PC-9 (cell line): ENCODE measurements around the gene CD99L2.

Source experiments
- EZH2 ChIP-seq: fragments of 200-600 bp; sonication (generic); IDR thresholded peaks from 2 replicates; pipeline ENCODE4 v1.8.0; 2017; ENCODE audit warnings: antibody characterized with exemption, low read depth
- TF ChIP-seq, protein P1 (sequence below): fragments of 200-600 bp; sonication (generic); conservative IDR thresholded peaks from 2 replicates; pipeline ENCODE4 v1.6.1; 2017; ENCODE audit warnings: mixed run types, antibody characterized with exemption, mild to moderate bottlenecking, moderate library complexity

DNA sequence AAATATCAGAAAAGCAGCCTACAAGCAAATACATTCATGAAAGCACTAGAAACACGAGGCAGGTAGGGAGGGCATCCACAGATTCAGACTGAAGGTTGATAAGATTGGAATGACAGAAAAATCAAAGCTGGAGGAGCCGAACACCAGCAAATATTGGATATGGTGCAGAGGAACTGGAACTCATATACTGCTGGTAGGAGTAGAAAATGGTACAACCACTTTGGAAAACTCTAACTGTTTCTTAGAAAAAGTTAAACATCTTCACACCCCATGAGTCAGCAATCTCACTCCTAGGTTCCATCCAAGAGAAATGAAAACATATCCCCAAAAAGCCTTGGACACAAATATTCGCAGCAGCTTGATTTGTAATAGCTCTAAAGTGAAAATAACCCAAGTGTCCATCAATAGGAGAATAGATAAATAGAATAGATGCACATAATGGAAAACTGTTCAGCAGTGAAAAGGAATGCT, 27.1 kb downstream of the CD99L2 start:
- TF ChIP-seq, protein P1, sequence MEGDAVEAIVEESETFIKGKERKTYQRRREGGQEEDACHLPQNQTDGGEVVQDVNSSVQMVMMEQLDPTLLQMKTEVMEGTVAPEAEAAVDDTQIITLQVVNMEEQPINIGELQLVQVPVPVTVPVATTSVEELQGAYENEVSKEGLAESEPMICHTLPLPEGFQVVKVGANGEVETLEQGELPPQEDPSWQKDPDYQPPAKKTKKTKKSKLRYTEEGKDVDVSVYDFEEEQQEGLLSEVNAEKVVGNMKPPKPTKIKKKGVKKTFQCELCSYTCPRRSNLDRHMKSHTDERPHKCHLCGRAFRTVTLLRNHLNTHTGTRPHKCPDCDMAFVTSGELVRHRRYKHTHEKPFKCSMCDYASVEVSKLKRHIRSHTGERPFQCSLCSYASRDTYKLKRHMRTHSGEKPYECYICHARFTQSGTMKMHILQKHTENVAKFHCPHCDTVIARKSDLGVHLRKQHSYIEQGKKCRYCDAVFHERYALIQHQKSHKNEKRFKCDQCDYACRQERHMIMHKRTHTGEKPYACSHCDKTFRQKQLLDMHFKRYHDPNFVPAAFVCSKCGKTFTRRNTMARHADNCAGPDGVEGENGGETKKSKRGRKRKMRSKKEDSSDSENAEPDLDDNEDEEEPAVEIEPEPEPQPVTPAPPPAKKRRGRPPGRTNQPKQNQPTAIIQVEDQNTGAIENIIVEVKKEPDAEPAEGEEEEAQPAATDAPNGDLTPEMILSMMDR, result no peak
- no peak for TF ChIP-seq EZH2
